ENCODE measurements around the gene SPI1.

The SPI1 gene

DNA sequence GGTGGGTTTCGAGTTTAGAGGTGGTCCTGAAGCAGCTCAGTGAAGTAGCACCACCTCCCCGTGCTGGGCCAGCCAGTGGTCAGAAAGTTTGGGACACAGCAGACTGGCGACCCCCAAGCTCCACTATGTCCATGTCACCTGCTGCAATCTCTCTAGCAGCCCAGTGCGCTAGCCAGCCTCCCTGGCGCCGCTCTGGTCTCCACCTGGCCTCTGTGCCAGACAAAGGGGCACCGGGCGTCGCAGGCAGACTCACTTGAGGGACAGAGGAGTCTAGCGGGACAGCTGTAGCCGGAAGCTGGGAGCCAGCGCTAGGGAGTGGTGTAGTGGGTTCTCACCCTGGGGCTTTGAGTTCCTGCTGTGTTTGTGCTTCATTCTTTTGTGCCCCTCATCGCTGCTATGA, 51.3 kb downstream of the SPI1 start:
- no peaks in the 10 kb centered on the region for H3K27me3 ChIP-seq (ENCODE audit: insufficient read depth, poor library complexity, severe bottlenecking)
- DNase-seq (ENCODE audit: low spot score) (peak; percentile 58), ATAC-seq (ENCODE audit: low read depth) (no peak)
- H3K4me1 ChIP-seq (ENCODE audit: insufficient read depth, poor library complexity, severe bottlenecking), result no peaks in the 10 kb centered on the region
- no peaks in the 10 kb centered on the region; the same call in 1 of the 2 replicates for H3K36me3 ChIP-seq (ENCODE audit: low read depth)
- TF ChIP-seq, protein P1, sequence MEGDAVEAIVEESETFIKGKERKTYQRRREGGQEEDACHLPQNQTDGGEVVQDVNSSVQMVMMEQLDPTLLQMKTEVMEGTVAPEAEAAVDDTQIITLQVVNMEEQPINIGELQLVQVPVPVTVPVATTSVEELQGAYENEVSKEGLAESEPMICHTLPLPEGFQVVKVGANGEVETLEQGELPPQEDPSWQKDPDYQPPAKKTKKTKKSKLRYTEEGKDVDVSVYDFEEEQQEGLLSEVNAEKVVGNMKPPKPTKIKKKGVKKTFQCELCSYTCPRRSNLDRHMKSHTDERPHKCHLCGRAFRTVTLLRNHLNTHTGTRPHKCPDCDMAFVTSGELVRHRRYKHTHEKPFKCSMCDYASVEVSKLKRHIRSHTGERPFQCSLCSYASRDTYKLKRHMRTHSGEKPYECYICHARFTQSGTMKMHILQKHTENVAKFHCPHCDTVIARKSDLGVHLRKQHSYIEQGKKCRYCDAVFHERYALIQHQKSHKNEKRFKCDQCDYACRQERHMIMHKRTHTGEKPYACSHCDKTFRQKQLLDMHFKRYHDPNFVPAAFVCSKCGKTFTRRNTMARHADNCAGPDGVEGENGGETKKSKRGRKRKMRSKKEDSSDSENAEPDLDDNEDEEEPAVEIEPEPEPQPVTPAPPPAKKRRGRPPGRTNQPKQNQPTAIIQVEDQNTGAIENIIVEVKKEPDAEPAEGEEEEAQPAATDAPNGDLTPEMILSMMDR (IDR thresholded peaks at IDR 0.05; ENCODE audit: poor library complexity, severe bottlenecking), result no peak
- H3K9me3 ChIP-seq (ENCODE audit: severe bottlenecking), result no peaks in the 10 kb centered on the region
- no peak overlapping the region for H3K4me3 ChIP-seq (ENCODE audit: severe bottlenecking)
- no peak overlapping the region for H3K27ac ChIP-seq (ENCODE audit: poor library complexity, severe bottlenecking)

DNA sequence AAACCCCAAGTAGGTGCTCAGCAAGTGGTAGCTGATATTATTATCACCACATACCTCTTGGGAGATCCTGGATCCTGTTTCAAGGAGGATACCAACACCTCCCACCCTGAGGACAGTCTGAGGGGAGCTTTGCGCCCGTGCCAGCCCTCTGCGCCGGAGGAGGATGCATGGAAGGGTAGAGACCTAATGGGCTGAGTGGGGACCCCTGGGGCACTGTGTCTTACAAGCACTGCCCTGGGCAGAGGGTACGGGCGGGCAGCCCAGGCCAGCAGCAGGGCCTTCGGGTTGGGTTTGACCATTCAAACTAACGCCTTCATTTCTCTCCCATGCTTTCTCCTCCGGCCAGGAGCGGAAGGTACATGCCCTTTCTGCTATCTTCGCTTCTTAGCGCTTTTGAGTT, 52.1 kb downstream of the SPI1 start:
- H3K9me3 ChIP-seq (ENCODE audit: severe bottlenecking), result no peaks in the 10 kb centered on the region
- no peaks in the 10 kb centered on the region for H3K4me1 ChIP-seq (ENCODE audit: insufficient read depth, poor library complexity, severe bottlenecking)
- TF ChIP-seq, protein P1 (IDR thresholded peaks at IDR 0.05; ENCODE audit: poor library complexity, severe bottlenecking), result no peak
- peaks cover 2% of the 10 kb centered on the region for H3K36me3 ChIP-seq (ENCODE audit: low read depth)
- no peak overlapping the region for H3K4me3 ChIP-seq (ENCODE audit: severe bottlenecking)
- H3K27ac ChIP-seq (ENCODE audit: poor library complexity, severe bottlenecking), result no peak overlapping the region
- ATAC-seq (ENCODE audit: low read depth) (no peak), DNase-seq (ENCODE audit: low spot score) (peak; percentile 54)
- no peaks in the 10 kb centered on the region for H3K27me3 ChIP-seq (ENCODE audit: insufficient read depth, poor library complexity, severe bottlenecking)

DNA sequence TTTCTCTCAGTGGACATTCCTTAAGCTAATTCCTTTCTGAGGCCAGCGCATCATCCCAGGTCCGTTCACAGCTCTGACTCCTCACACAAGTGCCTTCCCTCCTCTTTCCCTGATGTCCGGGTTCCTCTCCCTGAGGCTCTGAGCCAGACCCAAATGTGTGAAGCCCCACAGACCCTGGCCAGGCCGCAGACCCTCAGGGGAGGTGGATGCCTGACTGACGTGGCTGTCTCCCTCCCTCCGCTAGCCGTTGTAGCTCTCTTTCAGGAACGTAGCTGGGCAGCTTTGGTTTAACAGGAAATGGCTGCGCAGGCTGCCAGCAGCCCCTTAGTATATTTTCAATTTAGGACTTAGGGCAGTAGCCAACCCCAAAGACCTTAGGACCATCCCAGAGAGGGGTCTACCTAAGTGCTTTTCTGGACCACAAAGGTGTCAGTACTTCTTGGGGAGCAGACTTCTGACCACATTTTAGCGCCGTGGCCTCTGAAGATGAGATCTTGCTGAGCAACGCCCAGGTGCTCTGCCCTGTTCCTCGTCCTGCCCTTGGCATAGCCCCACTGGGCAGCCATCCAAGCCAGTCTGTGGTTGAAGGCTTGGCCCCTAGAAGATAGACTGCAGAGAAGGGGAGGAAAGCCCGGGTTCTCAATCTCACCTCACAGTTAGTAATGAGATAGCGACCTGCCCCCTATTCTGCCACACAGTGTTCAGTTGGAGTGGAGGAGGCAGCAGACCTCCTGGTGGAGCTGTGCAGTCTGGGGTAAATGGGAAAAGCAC, 52.9 kb downstream of the SPI1 start:
- Histone ChIP-seq H3K4me1 (ENCODE audit: insufficient read depth, poor library complexity, severe bottlenecking) (no peaks in the 10 kb centered on the region), H3K27me3 (ENCODE audit: insufficient read depth, poor library complexity, severe bottlenecking) (no peaks in the 10 kb centered on the region), H3K36me3 (ENCODE audit: low read depth) (peaks cover 9% of the 10 kb centered on the region), H3K9me3 (ENCODE audit: severe bottlenecking) (no peaks in the 10 kb centered on the region), H3K27ac (ENCODE audit: poor library complexity, severe bottlenecking) (no peak overlapping the region), H3K4me3 (ENCODE audit: severe bottlenecking) (no peak overlapping the region)
- ATAC-seq (ENCODE audit: low read depth) (no peak), DNase-seq (ENCODE audit: low spot score) (no peak)
- TF ChIP-seq, protein P1 (IDR thresholded peaks at IDR 0.05; ENCODE audit: poor library complexity, severe bottlenecking), result no peak

DNA sequence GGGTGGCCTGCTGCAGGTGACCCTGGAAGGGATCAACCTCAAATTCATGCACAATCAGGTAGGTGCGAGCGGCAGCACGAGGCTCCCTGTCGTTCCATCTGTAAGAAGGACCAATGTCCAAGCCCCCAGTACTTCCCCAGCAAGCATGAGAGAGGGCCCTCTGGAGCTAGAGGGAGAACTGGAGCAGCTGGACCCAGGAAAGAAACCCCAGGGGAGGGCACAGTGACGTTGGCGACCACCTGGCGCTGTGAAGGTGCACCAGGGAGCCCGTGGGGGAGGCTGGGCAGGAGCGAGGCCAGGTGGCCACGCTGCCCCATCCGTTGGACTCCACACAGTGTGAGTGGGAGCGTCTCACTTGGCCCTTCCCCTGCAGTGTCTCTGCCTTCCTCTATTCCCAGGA, 53.8 kb downstream of the SPI1 start:
- H3K27ac ChIP-seq (ENCODE audit: poor library complexity, severe bottlenecking), result no peak overlapping the region
- H3K27me3 ChIP-seq (ENCODE audit: insufficient read depth, poor library complexity, severe bottlenecking), result no peaks in the 10 kb centered on the region
- H3K9me3 ChIP-seq (ENCODE audit: severe bottlenecking), result no peaks in the 10 kb centered on the region
- ATAC-seq (ENCODE audit: low read depth), result no peak; the same call in 2 of the 3 replicates
- H3K4me3 ChIP-seq (ENCODE audit: severe bottlenecking), result no peak overlapping the region
- H3K4me1 ChIP-seq (ENCODE audit: insufficient read depth, poor library complexity, severe bottlenecking), result no peaks in the 10 kb centered on the region
- no peak for DNase-seq (ENCODE audit: low spot score)
- peaks cover 11% of the 10 kb centered on the region for H3K36me3 ChIP-seq (ENCODE audit: low read depth)
- TF ChIP-seq, protein P1 (IDR thresholded peaks at IDR 0.05; ENCODE audit: poor library complexity, severe bottlenecking), result no peak

DNA sequence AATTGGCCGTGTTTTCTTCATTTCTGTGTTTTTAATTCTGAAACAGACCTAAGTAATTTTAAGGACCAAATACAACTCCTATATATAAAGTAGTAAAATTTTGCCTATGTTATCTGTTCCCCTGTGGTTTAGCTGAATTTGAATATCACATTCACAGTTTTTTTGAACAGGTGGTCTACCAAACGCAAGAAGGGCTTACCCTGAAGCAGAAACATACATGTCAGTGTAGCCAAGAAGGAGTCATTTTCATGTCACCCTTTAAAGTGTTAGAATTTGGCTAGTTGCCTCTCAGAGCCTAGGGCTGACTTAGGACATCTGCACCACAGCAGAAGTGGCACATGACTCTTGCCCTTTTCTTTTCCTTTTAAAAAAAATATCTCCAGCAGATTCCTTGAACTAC, 60.2 kb downstream of the SPI1 start:
- ATAC-seq (ENCODE audit: low read depth) (no peak), DNase-seq (ENCODE audit: low spot score) (no peak)
- H3K27ac ChIP-seq (ENCODE audit: poor library complexity, severe bottlenecking), result no peak overlapping the region
- H3K4me1 ChIP-seq (ENCODE audit: insufficient read depth, poor library complexity, severe bottlenecking), result no peaks in the 10 kb centered on the region
- H3K36me3 ChIP-seq (ENCODE audit: low read depth), result peaks cover 40% of the 10 kb centered on the region
- H3K4me3 ChIP-seq (ENCODE audit: severe bottlenecking), result no peak overlapping the region
- TF ChIP-seq, protein P1 (IDR thresholded peaks at IDR 0.05; ENCODE audit: poor library complexity, severe bottlenecking), result no peak
- no peaks in the 10 kb centered on the region for H3K27me3 ChIP-seq (ENCODE audit: insufficient read depth, poor library complexity, severe bottlenecking)
- no peaks in the 10 kb centered on the region for H3K9me3 ChIP-seq (ENCODE audit: severe bottlenecking)

Measured in RWPE2 (cell line).